Liver (tissue), 3 donors: ENCODE measurements around the gene PLA2G6.

Experiments
- CTCF ChIP-seq: fragments of 150-350 bp; IDR thresholded peaks from 2 replicates; pipeline ENCODE4 v1.5.1; 2017; ENCODE audit warnings: improper control_type of control experiment, low read depth, low read length; ENCODE audit not compliant: missing input control
- GABPA ChIP-seq, 2 donors: IDR thresholded peaks in 1 of 2; conservative IDR thresholded peaks in 1 of 2; 2 replicates each; pipeline ENCODE4 v1.6.1; 2016; ENCODE audit warnings: antibody characterized with exemption in 2 of 2, mild to moderate bottlenecking in 1 of 2, moderate library complexity in 1 of 2
- JUND ChIP-seq, 2 donors: IDR thresholded peaks; 2 replicates each; pipeline ENCODE4 v1.6.1; 2016; ENCODE audit warnings: antibody characterized with exemption in 2 of 2
- RAD21 ChIP-seq, 2 donors: IDR thresholded peaks; 2 replicates each; pipeline ENCODE4 v1.6.1; 2016; ENCODE audit warnings: antibody characterized with exemption in 2 of 2, mild to moderate bottlenecking in 2 of 2
- SP1 ChIP-seq: IDR thresholded peaks from 2 replicates; pipeline ENCODE4 v1.6.1; 2018; ENCODE audit warnings: antibody characterized with exemption, mild to moderate bottlenecking
- YY1 ChIP-seq: IDR thresholded peaks from 2 replicates; pipeline ENCODE4 v1.6.1; 2016; ENCODE audit warnings: antibody characterized with exemption, mild to moderate bottlenecking
- donor health status: healthy.
- donor health status: healthy.

GRCh38 chr22:38205261-38206128 is 23.9 kb upstream of the PLA2G6 start:
- TF ChIP-seq CTCF (no peak), SP1 (no peak), YY1 (no peak), RAD21 (IDR thresholded peaks at IDR 0.05) (no peak), JUND (IDR thresholded peaks at IDR 0.05) (no peak), GABPA (IDR thresholded peaks at IDR 0.05 in 1 of 2, conservative IDR thresholded peaks at IDR 0.05 in 1 of 2) (no peak)
